K562 (cell line): ENCODE results near the gene NOXRED1. TPM values are rescaled to one million over a fixed set of nuclear protein-coding genes. Genes with fewer than 3 reads are reported as not detected.

Experiments used
- ATAC-seq: fragments of 200-7000 bp; cut with Tn5 transposase; 3 replicates; pipeline ENCODE4 v1.9.1; 2020; ENCODE audit warnings: moderate library complexity
- BruUV-seq: library from RNA; stranded (reverse); fragments of 400-500 nt; replicated peaks from 2 replicates; lab custom pipeline; 2021; lab: Mats Ljungman, UMichigan
- CTCF ChIA-PET: fragments of 300-600 bp; formaldehyde crosslinking; extraction: SDS; loops from one replicate; lab custom pipeline; 2021; ENCODE audit warnings: low intra/inter-chr PET ratio; lab: Yijun Ruan, JAX
- POLR2A ChIA-PET: fragments of 300-600, 350-650 bp; sonication (Branson Sonifier 250); formaldehyde crosslinking; extraction: SDS; loops from one replicate; lab custom pipeline; 2021; ENCODE audit warnings: antibody characterized with exemption, inconsistent platforms; lab: Yijun Ruan, JAX
- DNase-seq, 4 experiments: peaks; one replicate each; pipeline versions ENCODE4 v3.0.0 to v3.0.0-alpha.2; 2011 to 2018; ENCODE audit warnings: low spot score in 3 of 4, mixed read lengths in 3 of 4; ENCODE audit errors: extremely low read depth in 1 of 4
- FAIRE-seq: peaks from 2 replicates; lab custom pipeline; 2011; peaks lifted over from hg19 to GRCh38; lab: Jason Lieb, UNC
- H2AFZ ChIP-seq: 2 replicates; pipeline ENCODE4 v1.6.0; 2011; ENCODE audit warnings: low read depth, low read length, control low read depth, inconsistent platforms
- H3K27ac ChIP-seq: fragments of 200-600 bp; 3 replicates; pipeline ENCODE4 v1.8.0; 2011; ENCODE audit warnings: low read depth, mild to moderate bottlenecking, control low read depth, inconsistent platforms, low read length, moderate library complexity, mixed read lengths; ENCODE audit errors: extremely low read depth
- H3K27me3 ChIP-seq, 2 experiments: fragments of 300-600 bp in 1 of 2; 2 replicates in 1 of 2; 3 replicates in 1 of 2; pipeline versions ENCODE4 v1.6.0 to v1.8.0; 2011; ENCODE audit warnings: inconsistent platforms in 2 of 2, low read length in 2 of 2, mild to moderate bottlenecking in 1 of 2, mixed read lengths in 1 of 2, moderate library complexity in 1 of 2; ENCODE audit not compliant: control insufficient read depth in 2 of 2, insufficient read depth in 2 of 2
- H3K36me3 ChIP-seq: fragments of 300-600 bp; 3 replicates; pipeline ENCODE4 v1.8.0; 2011; ENCODE audit warnings: mild to moderate bottlenecking, low read length, inconsistent platforms; ENCODE audit not compliant: control insufficient read depth, insufficient read depth
- H3K4me1 ChIP-seq, 2 experiments: fragments of 200-600 bp in 1 of 2; replicated peaks in 1 of 2; 2 replicates in 1 of 2; 3 replicates in 1 of 2; pipeline versions ENCODE4 v1.5.1 to v1.8.0; 2011; ENCODE audit warnings: inconsistent platforms in 2 of 2, low read length in 2 of 2, mild to moderate bottlenecking in 1 of 2, mixed read lengths in 1 of 2, moderate library complexity in 1 of 2; ENCODE audit not compliant: control insufficient read depth in 2 of 2, insufficient read depth in 2 of 2
- H3K4me2 ChIP-seq: 2 replicates; pipeline ENCODE4 v1.6.1; 2011; ENCODE audit warnings: low read length, control low read depth, inconsistent platforms, mixed read lengths; ENCODE audit not compliant: insufficient read depth
- H3K4me3 ChIP-seq: fragments of 200-600 bp; sonication (generic), shearing (Covaris generic); 2 replicates; pipeline ENCODE4 v1.5.1; 2016; ENCODE audit warnings: control low read depth, inconsistent platforms
- H3K79me2 ChIP-seq: fragments of 200-600 bp; 3 replicates; pipeline ENCODE4 v1.8.0; 2011; ENCODE audit warnings: low read length, inconsistent platforms; ENCODE audit not compliant: control insufficient read depth, insufficient read depth
- H3K9ac ChIP-seq, 2 experiments: 2 replicates each; pipeline versions ENCODE4 v1.6.0 to v1.6.1; 2011; ENCODE audit warnings: low read depth in 2 of 2, low read length in 2 of 2, control low read depth in 1 of 2, inconsistent platforms in 1 of 2, mild to moderate bottlenecking in 1 of 2, mixed read lengths in 1 of 2; ENCODE audit not compliant: insufficient read depth in 1 of 2
- H3K9me1 ChIP-seq: one replicate; pipeline ENCODE4 v1.6.0; 2011; ENCODE audit warnings: inconsistent platforms, mild to moderate bottlenecking, low read length, moderate library complexity; ENCODE audit not compliant: control insufficient read depth, insufficient read depth
- H3K9me3 ChIP-seq: replicated peaks from 2 replicates; pipeline ENCODE4 v1.5.1; 2011; ENCODE audit warnings: low read depth, low read length, inconsistent platforms; ENCODE audit not compliant: control insufficient read depth, insufficient read depth
- H4K20me1 ChIP-seq: replicated peaks from 2 replicates; pipeline ENCODE4 v1.6.1; 2011; ENCODE audit warnings: low read length, inconsistent platforms, mixed read lengths; ENCODE audit not compliant: control insufficient read depth, insufficient read depth
- CBX3 ChIP-seq, 2 experiments: IDR thresholded peaks; 1 replicate in 1 of 2; 2 replicates in 1 of 2; pipeline ENCODE4 v1.6.1; 2012; ENCODE audit warnings: inconsistent platforms in 2 of 2, low read length in 2 of 2, borderline replicate concordance in 1 of 2, control low read depth in 1 of 2
- CHD2 ChIP-seq: IDR thresholded peaks from 2 replicates; pipeline ENCODE4 v1.6.1; 2011; ENCODE audit warnings: low read depth, low read length
- ELK1 ChIP-seq: sonication (generic); formaldehyde crosslinking; IDR thresholded peaks from 2 replicates; pipeline ENCODE4 v1.8.1; 2022; ENCODE audit warnings: missing genetic modification reagents
- HDAC3 ChIP-seq: fragments of 450-650 bp; IDR thresholded peaks from 2 replicates; pipeline ENCODE4 v1.6.1; 2018; ENCODE audit warnings: borderline replicate concordance, mild to moderate bottlenecking, moderate library complexity; ENCODE audit not compliant: partially characterized antibody
- JUN ChIP-seq, 2 experiments: sonication (generic) in 1 of 2; formaldehyde crosslinking in 1 of 2; IDR thresholded peaks; 2 replicates each; pipeline versions ENCODE4 v1.6.1 to v1.8.0; 2012 to 2022; ENCODE audit warnings: borderline replicate concordance in 2 of 2, mild to moderate bottlenecking in 2 of 2, improper control_type of control experiment in 1 of 2, low read depth in 1 of 2, low read length in 1 of 2, missing genetic modification reagents in 1 of 2
- KDM5B ChIP-seq: fragments of 200-600 bp; sonication (generic); IDR thresholded peaks from 2 replicates; pipeline ENCODE4 v1.6.1; 2012; ENCODE audit warnings: low read depth, mild to moderate bottlenecking, moderate library complexity, low read length, control low read depth, inconsistent platforms; ENCODE audit not compliant: insufficient replicate concordance
- PHB ChIP-seq: fragments of 250-450 bp; sonication (Bioruptor Pico); IDR thresholded peaks from 2 replicates; pipeline ENCODE4 v1.5.0; 2021
- PHF20 ChIP-seq: fragments of 450-650 bp; IDR thresholded peaks from 2 replicates; pipeline ENCODE4 v1.6.1; 2018; ENCODE audit not compliant: partially characterized antibody
- PHF8 ChIP-seq: fragments of 200-600 bp; sonication (generic); IDR thresholded peaks from 2 replicates; pipeline ENCODE4 v1.6.1; 2012; ENCODE audit warnings: mixed run types, mild to moderate bottlenecking, inconsistent platforms, low read length, moderate library complexity, borderline replicate concordance
- RAD21 ChIP-seq, 2 experiments: fragments of 250-450 bp in 1 of 2; fragments of 450-650 bp in 1 of 2; sonication (Bioruptor Pico) in 1 of 2; formaldehyde crosslinking in 1 of 2; IDR thresholded peaks in 1 of 2; conservative IDR thresholded peaks in 1 of 2; 2 replicates each; pipeline versions ENCODE4 v1.4.0 to v1.8.0; 2020 to 2022; ENCODE audit warnings: mild to moderate bottlenecking in 2 of 2, moderate library complexity in 1 of 2
- RBM17 ChIP-seq: fragments of 200-400 bp; formaldehyde crosslinking; IDR thresholded peaks from 2 replicates; pipeline ENCODE4 v1.6.1; 2017; ENCODE audit warnings: low read depth, mild to moderate bottlenecking, low read length, borderline replicate concordance
- SAP30 ChIP-seq: fragments of 200-600 bp; sonication (generic); IDR thresholded peaks from 2 replicates; pipeline ENCODE4 v1.6.1; 2012; ENCODE audit warnings: borderline replicate concordance, low read depth, mild to moderate bottlenecking, moderate library complexity, low read length, control low read depth, inconsistent platforms; ENCODE audit not compliant: insufficient read depth, poor library complexity, severe bottlenecking
- SUPT5H ChIP-seq: fragments of 450-650 bp; IDR thresholded peaks from 2 replicates; pipeline ENCODE4 v1.6.1; 2016
- TARDBP ChIP-seq: fragments of 450-650 bp; IDR thresholded peaks from 2 replicates; pipeline ENCODE4 v1.6.1; 2016
- ZNF197 ChIP-seq: fragments of 200-800 bp; sonication (Bioruptor generic); IDR thresholded peaks from 2 replicates; pipeline ENCODE4 v1.6.1; 2016; ENCODE audit warnings: low read depth, missing genetic modification characterization, missing compliant biosample characterization
- ZNF41 ChIP-seq: fragments of 250-450 bp; sonication (Bioruptor Pico); conservative IDR thresholded peaks from 2 replicates; pipeline ENCODE4 v1.4.0; 2020; ENCODE audit warnings: mild to moderate bottlenecking
- ZNF511 ChIP-seq: sonication (generic); formaldehyde crosslinking; IDR thresholded peaks from 2 replicates; pipeline ENCODE4 v1.8.0; 2022; ENCODE audit warnings: mild to moderate bottlenecking, missing genetic modification reagents
- ZNF76 ChIP-seq: fragments of 250-450 bp; sonication (Bioruptor Pico); IDR thresholded peaks from 2 replicates; pipeline ENCODE4 v1.4.0; 2020; ENCODE audit warnings: mild to moderate bottlenecking, moderate library complexity, borderline replicate concordance
- ZNF766 ChIP-seq: fragments of 200-800 bp; sonication (Bioruptor generic); conservative IDR thresholded peaks from 2 replicates; pipeline ENCODE4 v1.6.1; 2016; ENCODE audit warnings: missing genetic modification characterization, missing compliant biosample characterization
- WGBS: fragments of 100-300 bp; shearing (Covaris generic); methylation state at CpG from one replicate; pipeline ENCODE4 v1.1.6; 2016; ENCODE audit warnings: low coverage, mixed read lengths; ENCODE audit not compliant: insufficient coverage; ENCODE audit errors: missing lambda C conversion rate; 5-methylcytosine and 5-hydroxymethylcytosine counted together
- in situ Hi-C: fragments of 300-500 bp; cut with MboI; formaldehyde crosslinking; loops from 4 replicates; pipeline ENCODE4 v1.15.0; 2018; ENCODE audit warnings: inconsistent platforms, mixed read lengths
- intact Hi-C: fragments of 100-400 bp; cut with micrococcal nuclease; formaldehyde crosslinking; loops from 2 replicates; pipeline ENCODE4 v1.14.2; 2022
- polyA plus RNA-seq, 8 experiments: library from polyadenylated mRNA; depleted of rRNA in 4 of 8; stranded (reverse) in 5 of 8; unstranded in 3 of 8; fragments of >200 nt; fragmentation: Nextera tagmentation in 2 of 8; fragmentation: Illumina TruSeq in 1 of 8; extraction: Ambion mirVana in 2 of 8; extraction: Trizol in 1 of 8; gene quantifications; 2 replicates each; pipeline versions ENCODE4 v1.2.1 to v1.2.3, GENCODE V29; 2011 to 2014; ENCODE audit warnings: inconsistent platforms in 1 of 8, missing spikeins in 1 of 8
- total RNA-seq, 7 experiments: library from RNA; depleted of rRNA in 6 of 7; stranded (reverse); fragments of >200 nt in 6 of 7; fragmentation: Illumina TruSeq in 2 of 7; extraction: Trizol in 2 of 7; gene quantifications; 2 replicates each; pipeline versions ENCODE4 v1.2.1 to v1.2.3, GENCODE V29; 2011 to 2021; ENCODE audit warnings: low replicate concordance in 1 of 7

Gene NOXRED1
- total and polyA plus RNA-seq, 9 of the 15 experiments (the other 6 are each of a cell fraction or from before 2014, with no cell fraction given): 0.15 to 0.85 (median 0.30) TPM

GRCh38 chr14:77457115-77457521 is 33.8 kb upstream of the NOXRED1 start:
- Histone ChIP-seq H3K36me3 (peaks cover 30% of the 10 kb centered on the region), H3K9me3 (no peaks in the 10 kb centered on the region), H3K4me1 (peaks cover 7 to 11% of the 10 kb centered on the region in 2 experiments; a peak in 3 of 5 replicates), H3K9ac (peak overlapping the region; percentile 90 to 98), H3K4me2 (peak overlapping the region; percentile 97), H3K4me3 (peak overlapping the region; percentile 96), H4K20me1 (peaks cover 12% of the 10 kb centered on the region; the same call in 1 of the 2 replicates), H3K27me3 (no peaks in the 10 kb centered on the region), H2AFZ (peak overlapping the region; percentile 100), H3K9me1 (peaks cover 5% of the 10 kb centered on the region), H3K79me2 (peaks cover 48% of the 10 kb centered on the region), H3K27ac (peak overlapping the region; percentile 99)
- TSS peak; percentile 69 for BruUV-seq
- FAIRE-seq: peak; percentile 19
- ChIA-PET POLR2A (interaction anchor here (0.6 to 2.0 kb wide), 7 partner anchors 8 to 154 kb away, joined by 3 to 7 read pairs (median 3); no protein-coding TSS in a partner anchor), CTCF (no interaction called here)
- ATAC-seq: no peak; the same call in 2 of the 3 replicates
- DNase-seq: no peak
- WGBS: 0% methylated on average over 16 of the region's 18 CpGs
- in situ Hi-C loops (no loop called here), intact Hi-C loops (loop anchor here (2.0 to 5.0 kb wide), 5 partner anchors 50 to 190 kb away; partner anchors contain the start of genes SAMD15, SPTLC2 and TMED8)
- no peak for TF ChIP-seq PHB
- TF ChIP-seq RBM17: no peak
- TF ChIP-seq PHF20: peak; percentile 10
- no peak for TF ChIP-seq RAD21 (CRISPR knock-in tag; conservative IDR thresholded peaks at IDR 0.05 in 1 of 2, IDR thresholded peaks at IDR 0.05 in 1 of 2)
- TF ChIP-seq ZNF197 (CRISPR knock-in tag): no peak
- TF ChIP-seq PHF8: peak; percentile 56; the same call in 1 of the 2 replicates
- no peak for TF ChIP-seq CBX3 (IDR thresholded peaks at IDR 0.05; ENCODE audit: borderline replicate concordance in 1 of 2, low read length in 2 of 2)
- no peak for TF ChIP-seq ELK1 (CRISPR knock-in tag)
- 0 out of 2 replicates have a peak, but pooled peaks have one; percentile 45 for TF ChIP-seq ZNF511 (CRISPR knock-in tag)
- peak; percentile 45 for TF ChIP-seq SUPT5H
- TF ChIP-seq ZNF41 (CRISPR knock-in tag): no peak
- no peak for TF ChIP-seq SAP30
- no peak for TF ChIP-seq JUN (IDR thresholded peaks at IDR 0.05; ENCODE audit: borderline replicate concordance, low read depth, low read length)
- no peak for TF ChIP-seq JUN (CRISPR knock-in tag; IDR thresholded peaks at IDR 0.05; ENCODE audit: borderline replicate concordance)
- TF ChIP-seq ZNF76 (CRISPR knock-in tag): no peak
- no peak for TF ChIP-seq TARDBP
- TF ChIP-seq ZNF766 (CRISPR knock-in tag): no peak
- TF ChIP-seq HDAC3: no peak
- TF ChIP-seq KDM5B: peak; percentile 87
- TF ChIP-seq CHD2: no peak
